VCaP (cell line): ENCODE data around the gene S100A13.

ENCODE experiments used
- H3K27ac ChIP-seq: fragments of 450-650 bp; 2 replicates; pipeline ENCODE4 v1.5.1; 2017
- TF ChIP-seq, protein P1 (sequence below): fragments of 450-650 bp; conservative IDR thresholded peaks from 2 replicates; pipeline ENCODE4 v1.5.1; 2017; ENCODE audit warnings: mild to moderate bottlenecking, moderate library complexity

The S100A13 gene

GRCh38 chr1:153667439-153667838 lies 40.1 kb upstream of the S100A13 start:
- H3K27ac ChIP-seq: no peak overlapping the region
- TF ChIP-seq, protein P1, sequence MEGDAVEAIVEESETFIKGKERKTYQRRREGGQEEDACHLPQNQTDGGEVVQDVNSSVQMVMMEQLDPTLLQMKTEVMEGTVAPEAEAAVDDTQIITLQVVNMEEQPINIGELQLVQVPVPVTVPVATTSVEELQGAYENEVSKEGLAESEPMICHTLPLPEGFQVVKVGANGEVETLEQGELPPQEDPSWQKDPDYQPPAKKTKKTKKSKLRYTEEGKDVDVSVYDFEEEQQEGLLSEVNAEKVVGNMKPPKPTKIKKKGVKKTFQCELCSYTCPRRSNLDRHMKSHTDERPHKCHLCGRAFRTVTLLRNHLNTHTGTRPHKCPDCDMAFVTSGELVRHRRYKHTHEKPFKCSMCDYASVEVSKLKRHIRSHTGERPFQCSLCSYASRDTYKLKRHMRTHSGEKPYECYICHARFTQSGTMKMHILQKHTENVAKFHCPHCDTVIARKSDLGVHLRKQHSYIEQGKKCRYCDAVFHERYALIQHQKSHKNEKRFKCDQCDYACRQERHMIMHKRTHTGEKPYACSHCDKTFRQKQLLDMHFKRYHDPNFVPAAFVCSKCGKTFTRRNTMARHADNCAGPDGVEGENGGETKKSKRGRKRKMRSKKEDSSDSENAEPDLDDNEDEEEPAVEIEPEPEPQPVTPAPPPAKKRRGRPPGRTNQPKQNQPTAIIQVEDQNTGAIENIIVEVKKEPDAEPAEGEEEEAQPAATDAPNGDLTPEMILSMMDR: no peak

DNA sequence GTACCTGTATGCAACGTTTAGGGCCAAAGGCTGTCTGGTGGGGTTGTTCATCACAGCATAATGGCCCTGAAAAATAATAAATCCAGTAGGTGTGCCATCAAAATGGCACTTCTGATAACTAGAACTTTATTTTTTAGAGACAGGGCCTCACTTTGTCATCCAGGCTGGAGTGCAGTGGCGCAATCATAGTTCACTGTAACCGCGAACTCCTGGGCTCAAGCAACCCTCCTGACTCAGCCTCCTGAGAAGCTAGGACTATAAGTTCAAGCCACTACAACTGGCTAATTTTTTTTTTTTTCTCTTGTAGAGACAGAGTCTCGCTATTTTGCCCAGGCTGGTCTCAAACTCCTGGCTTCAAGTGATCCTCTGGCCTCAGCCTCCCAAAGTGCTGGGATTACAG lies 35.9 kb upstream of the S100A13 start:
- TF ChIP-seq, protein P1: no peak
- no peak overlapping the region for H3K27ac ChIP-seq

DNA sequence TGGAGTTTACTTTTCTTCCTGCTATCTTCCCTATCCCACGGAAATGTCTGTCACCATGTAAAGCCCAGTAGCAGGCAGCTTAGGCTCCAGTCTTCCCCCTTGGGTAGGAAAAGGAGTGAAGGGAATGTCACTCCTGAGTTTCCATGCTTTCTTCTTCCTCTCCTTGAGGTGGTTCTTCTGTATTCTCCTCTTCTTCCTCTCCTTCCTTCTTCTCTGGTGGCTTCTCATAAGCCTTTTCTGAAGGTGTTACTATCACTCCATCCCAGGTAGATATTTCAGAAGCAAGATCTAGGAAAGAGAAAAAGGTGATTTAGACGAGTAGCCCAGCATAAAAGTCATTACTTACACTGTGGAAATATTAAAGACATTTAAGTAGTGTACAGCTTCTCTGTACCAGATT lies 35.0 kb upstream of the S100A13 start:
- no peak overlapping the region for H3K27ac ChIP-seq

GRCh38 chr1:153661111-153661708 lies 33.9 kb upstream of the S100A13 start:
- H3K27ac ChIP-seq: no peak overlapping the region
- TF ChIP-seq, protein P1: no peak

More for the DNA sequence above, 35.0 kb upstream of the S100A13 start:
- TF ChIP-seq, protein P1: no peak

GRCh38 chr1:153659656-153660055 lies 32.4 kb upstream of the S100A13 start:
- TF ChIP-seq, protein P1: no peak
- H3K27ac ChIP-seq: peak overlapping the region; percentile 91

DNA sequence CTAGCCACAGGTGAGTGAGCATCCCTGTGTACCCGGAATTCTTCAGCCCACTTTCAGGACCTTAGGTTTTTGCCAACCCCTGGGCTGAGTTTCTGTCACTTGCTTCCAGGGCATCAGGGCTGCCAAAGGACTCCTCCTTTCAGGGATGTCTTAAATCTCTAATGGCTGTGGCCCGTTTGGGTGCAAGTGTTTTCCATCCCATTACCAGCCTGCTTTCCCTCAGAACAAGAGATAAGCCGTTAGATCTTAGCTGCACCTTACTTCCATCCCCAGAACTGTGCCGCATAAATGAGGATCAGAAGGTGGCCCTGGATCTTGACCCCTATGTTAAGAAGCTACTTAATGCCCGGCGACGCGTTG lies 31.9 kb upstream of the S100A13 start:
- TF ChIP-seq, protein P1: no peak
- peak overlapping the region; percentile 91 for H3K27ac ChIP-seq

GRCh38 chr1:153658400-153659174 lies 31.3 kb upstream of the S100A13 start, which contains the start of gene SNAPIN:
Gene SNAPIN (plus strand): TSS chr1:153658703. CDS start chr1:153658744, 41 bp downstream.
- peak within 1 kb of the TSS; percentile 91 for H3K27ac ChIP-seq
- TF ChIP-seq, protein P1: no peak
